A673 (cell line): Measurements from ENCODE around the gene EIF2AK2. TPM values are rescaled to one million over a fixed set of nuclear protein-coding genes. Genes with fewer than 3 reads are reported as not detected.
A peak's percentile ranks its signal among the peaks of the same experiment; 100 is the strongest.

ENCODE experiments used
- BruUV-seq: library from RNA; stranded (reverse); fragments of 400-500 nt; replicated peaks from 2 replicates; lab custom pipeline; 2021; lab: Mats Ljungman, UMichigan
- CTCF ChIA-PET: fragments of 300-600 bp; sonication (Branson Sonifier 250); formaldehyde crosslinking; loops from one replicate; lab custom pipeline; 2022; ENCODE audit warnings: antibody characterized with exemption; lab: Charles Lee
- POLR2A ChIA-PET: fragments of 300-600 bp; sonication (Branson Sonifier 250); formaldehyde crosslinking; loops from one replicate; lab custom pipeline; 2022; ENCODE audit warnings: antibody characterized with exemption; ENCODE audit not compliant: low non-redundant PET; lab: Charles Lee
- DNase-seq: peaks from one replicate; pipeline ENCODE4 v3.0.0-alpha.2; 2015; ENCODE audit warnings: low spot score
- H3K27ac ChIP-seq: fragments of 200-600 bp; sonication (generic); 2 replicates; pipeline ENCODE4 v1.5.1; 2016; ENCODE audit warnings: mixed run types, low read depth, mild to moderate bottlenecking, mixed read lengths, antibody characterized with exemption, low read length; ENCODE audit not compliant: poor library complexity, severe bottlenecking
- H3K27me3 ChIP-seq: fragments of 200-600 bp; sonication (generic); replicated peaks from 2 replicates; pipeline ENCODE4 v1.6.1; 2017; ENCODE audit warnings: mixed run types, low read depth, mild to moderate bottlenecking, mixed read lengths, antibody characterized with exemption, low read length; ENCODE audit not compliant: insufficient read depth, poor library complexity
- H3K36me3 ChIP-seq: fragments of 200-600 bp; sonication (generic); 2 replicates; pipeline ENCODE4 v1.6.1; 2016; ENCODE audit warnings: mixed run types, mild to moderate bottlenecking, mixed read lengths, antibody characterized with exemption, low read length; ENCODE audit not compliant: insufficient read depth, poor library complexity, severe bottlenecking
- H3K4me1 ChIP-seq: fragments of 200-600 bp; sonication (generic); 2 replicates; pipeline ENCODE4 v1.6.1; 2017; ENCODE audit warnings: mixed run types, mild to moderate bottlenecking, mixed read lengths, antibody characterized with exemption, low read length; ENCODE audit not compliant: insufficient read depth, poor library complexity, severe bottlenecking
- H3K4me3 ChIP-seq: fragments of 200-600 bp; sonication (generic); 2 replicates; pipeline ENCODE4 v1.5.1; 2016; ENCODE audit warnings: low read depth, mixed run types, mild to moderate bottlenecking, mixed read lengths, low read length; ENCODE audit not compliant: poor library complexity, severe bottlenecking
- H3K9me3 ChIP-seq: fragments of 200-600 bp; sonication (generic); 2 replicates; pipeline ENCODE4 v1.6.1; 2016; ENCODE audit warnings: mixed run types, low read depth, mild to moderate bottlenecking, mixed read lengths, antibody characterized with exemption, low read length; ENCODE audit not compliant: poor library complexity, severe bottlenecking
- CTCF ChIP-seq: fragments of 300-800, 200-600 bp; sonication (generic); conservative IDR thresholded peaks from 2 replicates; pipeline ENCODE4 v1.5.1; 2017; ENCODE audit warnings: low read depth, mild to moderate bottlenecking, antibody characterized with exemption, low read length, moderate library complexity, mixed read lengths
- EZH2 ChIP-seq: fragments of 200-600 bp; sonication (generic); IDR thresholded peaks from 2 replicates; pipeline ENCODE4 v1.6.1; 2017; ENCODE audit warnings: borderline replicate concordance, low read depth, mild to moderate bottlenecking, mixed read lengths, antibody characterized with exemption, low read length; ENCODE audit not compliant: poor library complexity, severe bottlenecking
- intact Hi-C: fragments of 100-400 bp; cut with micrococcal nuclease; formaldehyde crosslinking; loops from one replicate; pipeline ENCODE4 v1.10.0; 2022; ENCODE audit not compliant: unreplicated experiment
- total RNA-seq: library from RNA; stranded (reverse); gene quantifications from 2 replicates; pipeline ENCODE4 v1.2.3, GENCODE V29; 2021

The EIF2AK2 gene
- total RNA-seq, 1 experiment from 2014 or later: 64.4 TPM

- TF ChIP-seq CTCF (no peak), EZH2 (no peak)
- Histone ChIP-seq H3K27ac (no peak overlapping the region), H3K4me1 (peaks cover 3% of the 10 kb centered on the region), H3K4me3 (no peak overlapping the region), H3K36me3 (peaks cover 14% of the 10 kb centered on the region), H3K9me3 (no peaks in the 10 kb centered on the region), H3K27me3 (no peaks in the 10 kb centered on the region)
- ChIA-PET CTCF (no interaction called here), POLR2A (no interaction called here)
- intact Hi-C loops: no loop called here
- BruUV-seq: no TSS peak
- DNase-seq: no peak
Observed at GRCh38 chr2:37085731-37086147, 71.0 kb downstream of the EIF2AK2 start.

GRCh38 chr2:37084797-37085196 lies 72.0 kb downstream of the EIF2AK2 start:
- H3K4me1 ChIP-seq: peaks cover 3% of the 10 kb centered on the region
- no peak for DNase-seq
- H3K4me3 ChIP-seq: peak overlapping the region; percentile 82
- no peak for TF ChIP-seq CTCF
- H3K36me3 ChIP-seq: peaks cover 4% of the 10 kb centered on the region
- intact Hi-C loops: no loop called here
- H3K27me3 ChIP-seq: no peaks in the 10 kb centered on the region
- BruUV-seq: TSS peak; percentile 62
- H3K27ac ChIP-seq: peak overlapping the region; percentile 57
- ChIA-PET POLR2A (no interaction called here), CTCF (no interaction called here)
- H3K9me3 ChIP-seq: no peaks in the 10 kb centered on the region

GRCh38 chr2:37083873-37084794 lies 72.6 kb downstream of the EIF2AK2 start, which contains the start of the genes GPATCH11 and HEATR5B:
Gene GPATCH11 (plus strand): TSS chr2:37084518. CDS start chr2:37088382, 3,864 bp downstream.
Gene HEATR5B (minus strand): TSS chr2:37084372. CDS start chr2:37083414, 958 bp downstream.
- Histone ChIP-seq H3K4me1 (peaks cover 3% of the 10 kb centered on the region), H3K27ac (peak within 1 kb of the TSS; percentile 57), H3K27me3 (no peaks in the 10 kb centered on the region), H3K36me3 (no peaks in the 10 kb centered on the region), H3K4me3 (peak within 1 kb of the TSS; percentile 82), H3K9me3 (no peaks in the 10 kb centered on the region)
- TF ChIP-seq EZH2 (no peak), CTCF (no peak)
- no TSS peak for BruUV-seq
- POLR2A ChIA-PET: no interaction called here
- intact Hi-C loops: no loop called here
- CTCF ChIA-PET: no interaction called here
- DNase-seq: peak; percentile 98
